Uterus (tissue), 4 donors: ENCODE data around the gene COPS7A. TPM values are rescaled to one million over a fixed set of nuclear protein-coding genes. Genes with fewer than 3 reads are reported as not detected.
A peak's percentile ranks its signal among the peaks of the same experiment; 100 is the strongest.

Source experiments
- DNase-seq, 2 donors: peaks; one replicate each; pipeline ENCODE4 v3.0.0-alpha.2; 2019 to 2020
- H3K27ac ChIP-seq, 2 donors: fragments of 200-600 bp; sonication (generic); 1 replicate in 1 of 2; 2 replicates in 1 of 2; pipeline ENCODE4 v1.5.1; 2016 to 2018
- H3K27me3 ChIP-seq, 2 donors: fragments of 200-600 bp; sonication (generic); one replicate each; pipeline ENCODE4 v1.5.1; 2018 to 2019; ENCODE audit warnings: control low read depth in 1 of 2
- H3K36me3 ChIP-seq, 2 donors: fragments of 200-600 bp; sonication (generic); one replicate each; pipeline ENCODE4 v1.5.1; 2019; ENCODE audit warnings: control low read depth in 1 of 2
- H3K4me1 ChIP-seq, 2 donors: fragments of 200-600 bp; sonication (generic); one replicate each; pipeline ENCODE4 v1.5.1; 2018 to 2019; ENCODE audit warnings: control low read depth in 1 of 2
- H3K4me3 ChIP-seq, 2 donors: fragments of 200-600 bp; sonication (generic); 1 replicate in 1 of 2; 2 replicates in 1 of 2; pipeline ENCODE4 v1.5.1; 2018 to 2019; ENCODE audit warnings: mild to moderate bottlenecking in 1 of 2
- H3K9me3 ChIP-seq, 2 donors: fragments of 200-600 bp; sonication (generic); one replicate each; pipeline ENCODE4 v1.5.1; 2019; ENCODE audit warnings: control low read depth in 1 of 2
- POLR2A ChIP-seq, 2 donors: fragments of 450-650 bp; IDR thresholded peaks; one replicate each; pipeline ENCODE4 v1.6.1; 2016; ENCODE audit warnings: antibody characterized with exemption in 2 of 2, mild to moderate bottlenecking in 1 of 2, moderate library complexity in 1 of 2
- intact Hi-C: fragments of 100-400 bp; cut with DNase I; formaldehyde crosslinking; loops from one replicate; pipeline ENCODE4 v1.15.1; 2023; ENCODE audit warnings: low total_unique reads
- small RNA-seq: library from RNA; depleted of rRNA; stranded (forward); fragments of <200 nt; gene quantifications from one replicate; pipeline ENCODE3, GENCODE V24; 2016
- total RNA-seq, 4 donors: library from RNA; depleted of rRNA in 3 of 4; stranded (reverse); fragments of >200 nt in 3 of 4; gene quantifications; one replicate each; pipeline versions ENCODE4 v1.1.0 to v1.2.4, GENCODE V29; 2014 to 2023
- TF ChIP-seq, protein P1 (sequence below), 4 experiments: fragments of 200-600 bp in 2 of 4; fragments of 450-650 bp in 2 of 4; sonication (generic) in 2 of 4; IDR thresholded peaks; one replicate each; pipeline ENCODE4 v1.5.1; 2016 to 2019; ENCODE audit warnings: antibody characterized with exemption in 4 of 4, mild to moderate bottlenecking in 2 of 4, moderate library complexity in 1 of 4
- donor health status: DM: yes; HTN: yes; CAD: no.

The COPS7A gene
- total RNA-seq, 4 donors from 2014 or later, result 35.6 to 50.3 (median 37.7) TPM

DNA sequence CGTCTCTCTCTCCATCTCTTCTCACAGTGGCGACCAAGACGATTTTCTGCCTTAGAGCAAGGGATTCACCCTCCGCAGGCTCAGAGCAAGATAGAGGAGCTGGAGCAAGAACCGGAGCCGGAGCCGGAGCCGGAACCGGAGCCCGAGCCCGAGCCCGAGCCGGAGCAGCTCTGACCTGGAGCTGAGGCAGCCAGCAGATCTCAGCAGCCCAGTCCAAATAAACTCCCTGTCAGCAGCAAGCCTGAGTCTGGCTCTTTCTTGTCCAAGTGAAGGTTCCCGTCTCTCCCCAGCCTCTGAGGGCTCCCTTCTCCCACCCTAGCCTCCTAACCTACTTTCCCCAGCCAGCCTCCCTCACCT lies 54.3 kb downstream of the COPS7A start:
- intact Hi-C loops, result no loop called here
- no peaks in the 10 kb centered on the region for H3K27me3 ChIP-seq
- H3K4me3 ChIP-seq, result peak overlapping the region; percentile 33 to 38
- H3K4me1 ChIP-seq, result no peaks in the 10 kb centered on the region
- TF ChIP-seq, protein P1, sequence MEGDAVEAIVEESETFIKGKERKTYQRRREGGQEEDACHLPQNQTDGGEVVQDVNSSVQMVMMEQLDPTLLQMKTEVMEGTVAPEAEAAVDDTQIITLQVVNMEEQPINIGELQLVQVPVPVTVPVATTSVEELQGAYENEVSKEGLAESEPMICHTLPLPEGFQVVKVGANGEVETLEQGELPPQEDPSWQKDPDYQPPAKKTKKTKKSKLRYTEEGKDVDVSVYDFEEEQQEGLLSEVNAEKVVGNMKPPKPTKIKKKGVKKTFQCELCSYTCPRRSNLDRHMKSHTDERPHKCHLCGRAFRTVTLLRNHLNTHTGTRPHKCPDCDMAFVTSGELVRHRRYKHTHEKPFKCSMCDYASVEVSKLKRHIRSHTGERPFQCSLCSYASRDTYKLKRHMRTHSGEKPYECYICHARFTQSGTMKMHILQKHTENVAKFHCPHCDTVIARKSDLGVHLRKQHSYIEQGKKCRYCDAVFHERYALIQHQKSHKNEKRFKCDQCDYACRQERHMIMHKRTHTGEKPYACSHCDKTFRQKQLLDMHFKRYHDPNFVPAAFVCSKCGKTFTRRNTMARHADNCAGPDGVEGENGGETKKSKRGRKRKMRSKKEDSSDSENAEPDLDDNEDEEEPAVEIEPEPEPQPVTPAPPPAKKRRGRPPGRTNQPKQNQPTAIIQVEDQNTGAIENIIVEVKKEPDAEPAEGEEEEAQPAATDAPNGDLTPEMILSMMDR (IDR thresholded peaks at IDR 0.05), result no peak
- no peak for TF ChIP-seq POLR2A (IDR thresholded peaks at IDR 0.05)
- H3K36me3 ChIP-seq, result no peaks in the 10 kb centered on the region
- peak overlapping the region; percentile 83 to 84 for H3K27ac ChIP-seq
- no peaks in the 10 kb centered on the region for H3K9me3 ChIP-seq
- peak in 1 of 2 donors; percentile 71 for DNase-seq

DNA sequence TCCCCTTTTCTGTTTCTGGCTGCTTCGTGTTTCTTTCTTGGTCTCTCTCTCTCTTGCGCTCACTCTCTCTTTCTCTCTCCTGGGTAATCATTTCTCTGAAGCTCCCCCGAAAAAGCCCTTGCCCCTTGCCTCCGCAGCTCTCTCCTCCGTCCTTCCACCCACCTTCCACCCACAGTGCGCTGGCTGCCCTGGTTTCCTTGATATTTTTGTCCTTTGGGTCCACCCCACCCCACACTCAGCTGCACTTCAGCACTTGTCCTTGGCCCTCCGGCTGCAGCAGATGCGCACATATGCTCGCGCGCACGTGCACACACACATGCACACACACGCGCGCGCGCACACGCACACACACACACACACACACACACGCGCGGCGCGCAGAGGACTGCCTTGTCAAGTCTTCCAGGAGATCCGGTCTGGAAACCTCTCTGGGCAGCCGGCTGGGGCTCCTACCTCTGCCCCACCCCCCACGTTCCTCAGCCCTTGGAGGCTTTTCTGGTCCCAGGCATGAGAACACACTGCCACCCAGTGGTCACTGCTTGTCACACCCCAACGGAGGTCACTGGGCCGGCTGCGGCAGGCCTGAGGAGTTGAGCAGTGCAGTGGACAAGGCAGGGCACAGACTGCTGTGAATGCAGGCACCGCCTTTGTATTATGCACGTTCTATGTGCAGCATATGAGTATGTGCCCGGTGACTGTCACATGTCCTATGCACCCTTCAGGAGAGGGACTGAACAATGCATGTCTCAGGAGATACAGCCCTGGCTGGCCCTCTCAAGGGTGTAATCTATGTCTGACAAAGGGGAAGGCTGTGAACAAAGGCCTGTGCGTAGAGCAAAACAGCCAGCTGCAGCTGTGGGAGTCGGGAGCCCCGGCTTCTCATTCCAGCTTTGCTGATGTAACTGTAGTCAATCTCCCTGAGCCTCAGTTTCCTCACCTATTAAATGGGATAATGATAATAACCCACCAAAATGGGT lies 55.0 kb downstream of the COPS7A start:
- H3K4me3 ChIP-seq, result peak overlapping the region; percentile 33 to 38
- H3K36me3 ChIP-seq, result no peaks in the 10 kb centered on the region
- DNase-seq, result peak; percentile 96 to 97
- H3K4me1 ChIP-seq, result no peaks in the 10 kb centered on the region
- TF ChIP-seq, protein P1 (IDR thresholded peaks at IDR 0.05), result peak; percentile 93 to 99 (median 97)
- peak in 1 of 2 donors; percentile 37 for TF ChIP-seq POLR2A (IDR thresholded peaks at IDR 0.05)
- intact Hi-C loops, result no loop called here
- peak overlapping the region; percentile 83 to 84 for H3K27ac ChIP-seq
- no peaks in the 10 kb centered on the region for H3K27me3 ChIP-seq
- H3K9me3 ChIP-seq, result no peaks in the 10 kb centered on the region

DNA sequence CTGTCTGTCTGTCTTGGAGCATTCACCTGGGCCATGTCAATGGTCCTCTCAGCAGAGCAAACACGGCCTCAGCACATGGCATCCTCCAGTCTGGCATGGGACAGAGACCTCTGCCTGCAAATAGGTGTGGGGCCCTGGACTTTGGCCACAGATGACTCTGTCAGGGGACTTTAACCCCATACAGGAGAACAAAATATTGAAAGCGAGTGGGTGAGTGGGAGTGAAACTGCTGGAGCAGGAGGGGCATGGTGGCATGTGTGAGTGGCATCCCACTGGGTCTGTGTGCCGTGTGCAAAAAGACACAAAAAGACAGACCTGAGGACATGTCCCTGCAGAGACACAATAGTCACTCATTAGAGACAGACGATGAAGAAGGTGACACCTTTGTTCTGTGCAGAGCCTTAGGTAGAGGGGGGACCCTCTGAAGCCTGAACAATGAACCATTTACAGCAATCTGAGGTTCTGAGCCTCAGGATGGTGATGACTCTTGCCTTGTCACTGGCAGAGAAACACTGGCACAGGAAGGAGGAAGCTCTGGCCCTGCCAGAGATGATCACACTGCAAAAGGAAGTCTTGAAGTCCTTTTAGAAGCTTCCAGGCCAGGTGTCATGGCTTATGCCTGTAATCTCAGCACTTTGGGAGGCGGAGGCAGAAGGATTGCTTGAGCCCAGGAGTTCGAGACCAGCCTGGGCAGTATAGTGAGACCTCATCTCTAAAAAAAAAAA lies 56.0 kb downstream of the COPS7A start:
- H3K9me3 ChIP-seq, result no peaks in the 10 kb centered on the region
- H3K4me3 ChIP-seq, result no peak overlapping the region
- H3K27me3 ChIP-seq, result no peaks in the 10 kb centered on the region
- H3K4me1 ChIP-seq, result no peaks in the 10 kb centered on the region
- DNase-seq, result no peak
- H3K36me3 ChIP-seq, result no peaks in the 10 kb centered on the region
- TF ChIP-seq, protein P1 (IDR thresholded peaks at IDR 0.05), result no peak
- TF ChIP-seq POLR2A (IDR thresholded peaks at IDR 0.05), result no peak
- H3K27ac ChIP-seq, result no peak overlapping the region
- intact Hi-C loops, result no loop called here

DNA sequence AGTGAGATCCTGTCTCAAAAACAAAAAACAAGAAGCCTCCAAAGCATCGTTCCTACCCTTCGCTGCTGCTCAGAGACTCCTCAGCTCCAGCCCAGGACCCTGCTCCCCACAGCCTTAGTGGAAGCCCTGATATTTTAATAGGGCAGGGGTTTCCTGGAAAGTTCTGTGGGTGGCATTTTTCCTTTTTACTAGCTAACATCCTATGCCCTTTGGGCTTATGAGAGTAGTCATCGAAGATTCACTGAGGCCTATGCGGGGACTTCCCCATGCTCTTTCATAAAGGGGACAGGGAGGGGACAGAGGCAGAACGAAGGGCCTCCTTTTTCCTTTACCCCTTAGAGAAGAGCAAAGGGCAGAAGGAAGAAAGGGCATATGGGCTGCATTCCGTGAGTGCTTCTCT lies 56.7 kb downstream of the COPS7A start:
- Histone ChIP-seq H3K4me3 (no peak overlapping the region), H3K36me3 (no peaks in the 10 kb centered on the region), H3K4me1 (no peaks in the 10 kb centered on the region), H3K27me3 (no peaks in the 10 kb centered on the region), H3K9me3 (no peaks in the 10 kb centered on the region), H3K27ac (no peak overlapping the region)
- DNase-seq, result no peak
- TF ChIP-seq POLR2A (IDR thresholded peaks at IDR 0.05), result no peak
- TF ChIP-seq, protein P1 (IDR thresholded peaks at IDR 0.05), result no peak
- intact Hi-C loops, result no loop called here

Small RNAs within 50 kb of the gene (small RNA-seq; reads per million reads assigned to genes)
- gene RNU6-781P, result not detected

Other genes starting within 250 kb of the COPS7A start
- 10 to 100 TPM; 14.1 to 83.7 (median 36.4) TPM for gene MRPL51, start 230.8 kb upstream of the COPS7A start, total RNA-seq
- 100 to 1,000 TPM in 1 of 4 donors, 10 to 100 TPM in 2, 1 to 10 TPM in 1; 2.8 to 145 (median 19.3) TPM for gene NCAPD2, start 229.9 kb upstream of the COPS7A start, total RNA-seq
- gene GAPDH, start 189.5 kb upstream of the COPS7A start, total RNA-seq, result 1,000 to 10,000 TPM in 2 of 4 donors, 100 to 1,000 TPM in 2; 962 to 1,122 (median 1,020) TPM
- 10 to 100 TPM; 17.1 to 50.6 (median 32.8) TPM for gene IFFO1, start 168.0 kb upstream of the COPS7A start, total RNA-seq
- gene NOP2, start 155.8 kb upstream of the COPS7A start, total RNA-seq, result 10 to 100 TPM in 2 of 4 donors, 1 to 10 TPM in 2; 4.1 to 47.6 (median 10.1) TPM
- 100 to 1,000 TPM in 3 of 4 donors, 10 to 100 TPM in 1; 99.4 to 323 (median 247) TPM for gene CHD4, start 116.7 kb upstream of the COPS7A start, total RNA-seq
- 1 to 10 TPM in 1 of 4 donors, under 1 TPM in 1, not detected in 2; 0.61 to 1.3 TPM for gene LPAR5, start 88.1 kb upstream of the COPS7A start, total RNA-seq
- 1 to 10 TPM in 2 of 4 donors, under 1 TPM in 1, not detected in 1; 0.35 to 1.6 (median 1.5) TPM for gene ACRBP, start 76.6 kb upstream of the COPS7A start, total RNA-seq
- 100 to 1,000 TPM in 1 of 4 donors, 10 to 100 TPM in 3; 25.2 to 180 (median 62.0) TPM for gene ING4, start 60.9 kb upstream of the COPS7A start, total RNA-seq
- 10 to 100 TPM; 13.6 to 71.3 (median 33.1) TPM for gene ZNF384, start 34.7 kb upstream of the COPS7A start, total RNA-seq
- gene PIANP, start 23.2 kb upstream of the COPS7A start, total RNA-seq, result 10 to 100 TPM in 1 of 4 donors, 1 to 10 TPM in 1, under 1 TPM in 1, not detected in 1; 0.55 to 11.5 (median 1.5) TPM
- gene MLF2, start 29.1 kb downstream of the COPS7A start, total RNA-seq, result 100 to 1,000 TPM; 124 to 408 (median 147) TPM
- 100 to 1,000 TPM; 105 to 853 (median 140) TPM for gene PTMS, start 42.3 kb downstream of the COPS7A start, total RNA-seq
- 10 to 100 TPM in 1 of 4 donors, 1 to 10 TPM in 2, under 1 TPM in 1; 0.41 to 14.6 (median 4.0) TPM for gene LAG3, start 48.5 kb downstream of the COPS7A start, total RNA-seq
- 10 to 100 TPM in 2 of 4 donors, 1 to 10 TPM in 2; 1.0 to 24.3 (median 10.4) TPM for gene CD4, start 65.5 kb downstream of the COPS7A start, total RNA-seq
- gene GPR162, start 97.8 kb downstream of the COPS7A start, total RNA-seq, result 10 to 100 TPM in 1 of 4 donors, 1 to 10 TPM in 2, under 1 TPM in 1; 0.29 to 23.1 (median 3.4) TPM
- gene P3H3, start 104.4 kb downstream of the COPS7A start, total RNA-seq, result 10 to 100 TPM; 27.4 to 90.1 (median 59.9) TPM
- gene GNB3, start 116.9 kb downstream of the COPS7A start, total RNA-seq, result 10 to 100 TPM in 1 of 4 donors, 1 to 10 TPM in 1, under 1 TPM in 1, not detected in 1; under 0.01 to 18.3 (median 2.7) TPM
- 1 to 10 TPM in 1 of 4 donors, under 1 TPM in 1, not detected in 2; 0.76 to 9.6 TPM for gene CDCA3, start 127.2 kb downstream of the COPS7A start, total RNA-seq
- 10 to 100 TPM; 37.1 to 68.6 (median 52.8) TPM for gene USP5, start 128.1 kb downstream of the COPS7A start, total RNA-seq
- 100 to 1,000 TPM; 159 to 307 (median 240) TPM for gene TPI1, start 143.5 kb downstream of the COPS7A start, total RNA-seq
- gene SPSB2, start 149.3 kb downstream of the COPS7A start, total RNA-seq, result 10 to 100 TPM in 1 of 4 donors, 1 to 10 TPM in 3; 2.8 to 11.3 (median 5.0) TPM
- 10 to 100 TPM in 2 of 4 donors, 1 to 10 TPM in 1, under 1 TPM in 1; 0.29 to 13.5 (median 10.6) TPM for gene LRRC23, start 180.8 kb downstream of the COPS7A start, total RNA-seq
- gene ENO2, start 190.5 kb downstream of the COPS7A start, total RNA-seq, result 10 to 100 TPM in 3 of 4 donors, 1 to 10 TPM in 1; 9.7 to 84.7 (median 24.4) TPM
- gene ATN1, start 203.9 kb downstream of the COPS7A start, total RNA-seq, result 100 to 1,000 TPM in 1 of 4 donors, 10 to 100 TPM in 3; 10.8 to 283 (median 28.7) TPM
- gene RNU7-1, start 219.8 kb downstream of the COPS7A start, total RNA-seq, result not detected
- 1,000 to 10,000 TPM in 2 of 4 donors, 100 to 1,000 TPM in 2; 259 to 2,496 (median 1,289) TPM for gene C12orf57, start 220.0 kb downstream of the COPS7A start, total RNA-seq
- 10 to 100 TPM in 2 of 4 donors, under 1 TPM in 2; 0.59 to 19.8 (median 5.9) TPM for gene PTPN6, start 227.3 kb downstream of the COPS7A start, total RNA-seq
- 100 to 1,000 TPM; 129 to 167 (median 145) TPM for gene PHB2, start 246.6 kb downstream of the COPS7A start, total RNA-seq
- gene EMG1, start 246.9 kb downstream of the COPS7A start, total RNA-seq, result 10 to 100 TPM; 25.9 to 62.8 (median 44.0) TPM